Stimulated activated CD8-positive, alpha-beta memory T cell treated with anti-CD3 and anti-CD28 coated beads, Interleukin-4, amount 100 ng/mL, for 4 hours (primary cell): ENCODE results near the gene CCDC194.

ENCODE experiments used
- DNase-seq, 2 donors: peaks; one replicate each; pipeline ENCODE4 v3.0.0-alpha.2; 2020; ENCODE audit warnings: low read depth in 2 of 2, low spot score in 1 of 2

Gene CCDC194

GRCh38 chr19:17406046-17406886 is 12.3 kb upstream of the CCDC194 start:
- DNase-seq = no peak

GRCh38 chr19:17405250-17406045 is 11.5 kb upstream of the CCDC194 start, which contains the start of gene BST2:
TSS of gene BST2 (minus strand) at chr19:17405630. CDS start at chr19:17405575, 55 bp downstream.
- peak in 1 of 2 donors; percentile 27 for DNase-seq

- no peak for DNase-seq
These were observed 10.7 kb upstream of the CCDC194 start for GRCh38 chr19:17404621-17405249.

- no peak for DNase-seq
These were observed 10.0 kb upstream of the CCDC194 start for GRCh38 chr19:17404015-17404414.

- DNase-seq = no peak
These were observed 9.2 kb upstream of the CCDC194 start for GRCh38 chr19:17402982-17403855.

- no peak for DNase-seq
These were observed 7.6 kb upstream of the CCDC194 start for GRCh38 chr19:17401628-17402027.

GRCh38 chr19:17398902-17399527 is 5.0 kb upstream of the CCDC194 start:
- no peak for DNase-seq

GRCh38 chr19:17394891-17395415 is 957 bp upstream of the CCDC194 start:
- peak in 1 of 2 donors; percentile 14 for DNase-seq

- no peak for DNase-seq
These were observed 994 bp downstream of the CCDC194 start for GRCh38 chr19:17393002-17393401.

- DNase-seq = no peak
These were observed 2.4 kb downstream of the CCDC194 start for GRCh38 chr19:17391371-17392151.

- peak; percentile 62 to 77 for DNase-seq
These were observed 3.2 kb downstream of the CCDC194 start for GRCh38 chr19:17390665-17391370.

- no peak for DNase-seq
These were observed 3.9 kb downstream of the CCDC194 start for GRCh38 chr19:17389957-17390664.

GRCh38 chr19:17389288-17389687 is 4.7 kb downstream of the CCDC194 start:
- no peak for DNase-seq

- peak; percentile 10 to 41 for DNase-seq
These were observed 8.0 kb downstream of the CCDC194 start for GRCh38 chr19:17385878-17386611.

- DNase-seq = no peak
These were observed 13.4 kb downstream of the CCDC194 start for GRCh38 chr19:17380426-17381138.

GRCh38 chr19:17379221-17379631 is 14.8 kb downstream of the CCDC194 start:
- DNase-seq = no peak

GRCh38 chr19:17378271-17378670 is 15.7 kb downstream of the CCDC194 start:
- DNase-seq = no peak
